Measurements from ENCODE around the gene ITGB4. TPM values are rescaled to one million over a fixed set of nuclear protein-coding genes. Genes with fewer than 3 reads are reported as not detected.

The ITGB4 gene
- total RNA-seq, 6 experiments from 2014 or later, result 0.28 to 1.0 (median 0.76) TPM; not detected in 1

DNA sequence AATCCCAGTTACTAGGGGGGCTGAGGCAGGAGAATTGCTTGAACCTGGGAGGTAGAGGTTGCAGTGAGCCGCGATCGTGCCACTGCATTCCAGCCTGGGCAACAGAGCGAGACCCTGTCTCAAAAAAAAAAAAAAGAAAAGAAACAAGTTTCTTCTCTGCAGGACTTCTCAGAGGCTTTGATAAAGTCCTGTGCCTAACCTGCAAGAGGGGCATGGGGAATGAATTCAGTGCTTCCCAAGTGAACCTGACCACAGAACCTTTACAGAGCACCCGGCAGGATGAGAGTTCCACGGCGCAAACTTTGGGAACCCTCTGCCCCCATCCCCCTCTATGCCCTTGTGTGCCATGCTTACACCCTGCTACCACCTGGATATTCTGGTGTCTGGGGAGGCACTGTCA is 17.9 kb downstream of the ITGB4 start:
- no peaks in the 10 kb centered on the region for H3K9me3 Mint-ChIP-seq
- TF ChIP-seq, protein P1, sequence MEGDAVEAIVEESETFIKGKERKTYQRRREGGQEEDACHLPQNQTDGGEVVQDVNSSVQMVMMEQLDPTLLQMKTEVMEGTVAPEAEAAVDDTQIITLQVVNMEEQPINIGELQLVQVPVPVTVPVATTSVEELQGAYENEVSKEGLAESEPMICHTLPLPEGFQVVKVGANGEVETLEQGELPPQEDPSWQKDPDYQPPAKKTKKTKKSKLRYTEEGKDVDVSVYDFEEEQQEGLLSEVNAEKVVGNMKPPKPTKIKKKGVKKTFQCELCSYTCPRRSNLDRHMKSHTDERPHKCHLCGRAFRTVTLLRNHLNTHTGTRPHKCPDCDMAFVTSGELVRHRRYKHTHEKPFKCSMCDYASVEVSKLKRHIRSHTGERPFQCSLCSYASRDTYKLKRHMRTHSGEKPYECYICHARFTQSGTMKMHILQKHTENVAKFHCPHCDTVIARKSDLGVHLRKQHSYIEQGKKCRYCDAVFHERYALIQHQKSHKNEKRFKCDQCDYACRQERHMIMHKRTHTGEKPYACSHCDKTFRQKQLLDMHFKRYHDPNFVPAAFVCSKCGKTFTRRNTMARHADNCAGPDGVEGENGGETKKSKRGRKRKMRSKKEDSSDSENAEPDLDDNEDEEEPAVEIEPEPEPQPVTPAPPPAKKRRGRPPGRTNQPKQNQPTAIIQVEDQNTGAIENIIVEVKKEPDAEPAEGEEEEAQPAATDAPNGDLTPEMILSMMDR (IDR thresholded peaks at IDR 0.05), result no peak
- peaks cover 15% of the 10 kb centered on the region for H3K4me1 Mint-ChIP-seq (ENCODE audit: low read depth)
- no peak overlapping the region for H3K27ac Mint-ChIP-seq
- H3K36me3 Mint-ChIP-seq (ENCODE audit: low read depth), result no peaks in the 10 kb centered on the region
- DNase-seq, result no peak
- peaks cover 1% of the 10 kb centered on the region for H3K27me3 Mint-ChIP-seq (ENCODE audit: insufficient read depth)
- H3K4me3 Mint-ChIP-seq, result no peak overlapping the region

- Mint-ChIP-seq H3K36me3 (ENCODE audit: low read depth) (no peaks in the 10 kb centered on the region), H3K4me1 (ENCODE audit: low read depth) (peaks cover 10% of the 10 kb centered on the region), H3K27me3 (ENCODE audit: insufficient read depth) (peaks cover 1% of the 10 kb centered on the region), H3K27ac (no peak overlapping the region), H3K9me3 (no peaks in the 10 kb centered on the region), H3K4me3 (no peak overlapping the region)
- TF ChIP-seq, protein P1 (IDR thresholded peaks at IDR 0.05), result no peak
- no peak for DNase-seq
These were observed 18.5 kb downstream of the ITGB4 start for GRCh38 chr17:75739801-75740200.

GRCh38 chr17:75740215-75740614 is 19.0 kb downstream of the ITGB4 start:
- Mint-ChIP-seq H3K9me3 (no peaks in the 10 kb centered on the region), H3K27me3 (ENCODE audit: insufficient read depth) (peaks cover 1% of the 10 kb centered on the region), H3K4me3 (no peak overlapping the region), H3K27ac (no peak overlapping the region), H3K4me1 (ENCODE audit: low read depth) (peaks cover 9% of the 10 kb centered on the region), H3K36me3 (ENCODE audit: low read depth) (no peaks in the 10 kb centered on the region)
- DNase-seq, result no peak
- TF ChIP-seq, protein P1 (IDR thresholded peaks at IDR 0.05), result no peak

DNA sequence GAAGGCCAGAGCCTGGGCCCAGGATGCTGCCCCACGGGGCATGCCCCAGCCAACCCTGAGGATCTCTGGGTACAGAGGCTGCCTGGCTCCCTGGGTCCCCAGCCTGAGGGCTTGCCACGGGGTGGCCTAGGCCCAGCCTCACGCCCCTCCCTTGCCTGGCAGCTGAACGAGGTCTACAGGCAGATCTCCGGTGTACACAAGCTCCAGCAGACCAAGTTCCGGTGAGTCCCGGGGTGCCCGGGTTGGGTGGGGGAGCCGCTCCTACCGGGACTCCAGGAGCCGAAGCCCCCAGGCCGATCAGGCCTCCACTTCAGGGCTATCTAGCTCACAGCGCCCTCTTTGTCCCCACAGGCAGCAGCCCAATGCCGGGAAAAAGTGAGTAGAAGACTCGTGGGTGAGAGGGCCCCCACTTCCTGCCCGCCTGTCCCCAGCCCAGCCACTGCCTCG is 19.4 kb downstream of the ITGB4 start:
- peaks cover 9% of the 10 kb centered on the region for H3K4me1 Mint-ChIP-seq (ENCODE audit: low read depth)
- DNase-seq, result no peak
- TF ChIP-seq, protein P1 (IDR thresholded peaks at IDR 0.05), result no peak; the same call in 1 of the 2 replicates
- no peak overlapping the region for H3K27ac Mint-ChIP-seq
- H3K27me3 Mint-ChIP-seq (ENCODE audit: insufficient read depth), result peaks cover 1% of the 10 kb centered on the region
- no peaks in the 10 kb centered on the region for H3K36me3 Mint-ChIP-seq (ENCODE audit: low read depth)
- no peaks in the 10 kb centered on the region for H3K9me3 Mint-ChIP-seq
- no peak overlapping the region for H3K4me3 Mint-ChIP-seq

DNA sequence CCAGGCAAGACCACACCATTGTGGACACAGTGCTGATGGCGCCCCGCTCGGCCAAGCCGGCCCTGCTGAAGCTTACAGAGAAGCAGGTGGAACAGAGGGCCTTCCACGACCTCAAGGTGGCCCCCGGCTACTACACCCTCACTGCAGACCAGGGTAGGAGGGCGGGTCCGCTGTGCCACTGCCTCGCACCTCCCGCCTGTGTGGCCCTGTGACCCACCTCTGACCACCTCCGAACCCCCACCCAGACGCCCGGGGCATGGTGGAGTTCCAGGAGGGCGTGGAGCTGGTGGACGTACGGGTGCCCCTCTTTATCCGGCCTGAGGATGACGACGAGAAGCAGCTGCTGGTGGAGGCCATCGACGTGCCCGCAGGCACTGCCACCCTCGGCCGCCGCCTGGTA is 21.1 kb downstream of the ITGB4 start:
- H3K9me3 Mint-ChIP-seq, result no peaks in the 10 kb centered on the region
- peaks cover 1% of the 10 kb centered on the region for H3K27me3 Mint-ChIP-seq (ENCODE audit: insufficient read depth)
- DNase-seq, result no peak
- TF ChIP-seq, protein P1 (IDR thresholded peaks at IDR 0.05), result no peak
- H3K27ac Mint-ChIP-seq, result no peak overlapping the region
- H3K4me1 Mint-ChIP-seq (ENCODE audit: low read depth), result peaks cover 9% of the 10 kb centered on the region
- H3K4me3 Mint-ChIP-seq, result no peak overlapping the region
- H3K36me3 Mint-ChIP-seq (ENCODE audit: low read depth), result no peaks in the 10 kb centered on the region

Data from HFFc6 (cell line).